Astrocyte (in vitro differentiated cells and primary cell): ENCODE data around the gene GALNT2. TPM values are rescaled to one million over a fixed set of nuclear protein-coding genes. Genes with fewer than 3 reads are reported as not detected.

Source experiments
- DNase-seq: peaks from one replicate; pipeline ENCODE4 v3.0.0-alpha.2; 2010; ENCODE audit warnings: low read depth
- FAIRE-seq: peaks from 2 replicates; lab custom pipeline; 2011; peaks lifted over from hg19 to GRCh38; lab: Jason Lieb, UNC
- H2AFZ ChIP-seq: 2 replicates; pipeline ENCODE4 v1.6.0; 2012; ENCODE audit warnings: low read depth, low read length, inconsistent platforms
- H3K27ac ChIP-seq: 2 replicates; pipeline ENCODE4 v1.5.1; 2011; ENCODE audit warnings: low read depth, low read length, inconsistent platforms
- H3K27me3 ChIP-seq: 2 replicates; pipeline ENCODE4 v1.6.0; 2011; ENCODE audit warnings: low read length, inconsistent platforms; ENCODE audit not compliant: insufficient read depth
- H3K36me3 ChIP-seq: 2 replicates; pipeline ENCODE4 v1.5.1; 2011; ENCODE audit warnings: low read length, inconsistent platforms; ENCODE audit not compliant: insufficient read depth
- H3K4me1 ChIP-seq: 2 replicates; pipeline ENCODE4 v1.5.1; 2011; ENCODE audit warnings: low read length, inconsistent platforms; ENCODE audit not compliant: insufficient read depth
- H3K4me2 ChIP-seq: 2 replicates; pipeline ENCODE4 v1.6.0; 2012; ENCODE audit warnings: low read length, inconsistent platforms
- H3K4me3 ChIP-seq: 2 replicates; pipeline ENCODE4 v1.5.1; 2011; ENCODE audit warnings: low read depth, mild to moderate bottlenecking, low read length, inconsistent platforms; ENCODE audit not compliant: insufficient read depth
- H3K79me2 ChIP-seq: 2 replicates; pipeline ENCODE4 v1.6.0; 2012; ENCODE audit warnings: mild to moderate bottlenecking, low read length, inconsistent platforms; ENCODE audit not compliant: insufficient read depth
- H3K9ac ChIP-seq: 2 replicates; pipeline ENCODE4 v1.6.0; 2012; ENCODE audit warnings: mild to moderate bottlenecking, low read length, inconsistent platforms
- H3K9me3 ChIP-seq: 2 replicates; pipeline ENCODE4 v1.5.1; 2012; ENCODE audit warnings: low read depth, mild to moderate bottlenecking, low read length, inconsistent platforms; ENCODE audit not compliant: insufficient read depth
- H4K20me1 ChIP-seq: 2 replicates; pipeline ENCODE4 v1.6.0; 2012; ENCODE audit warnings: low read length, inconsistent platforms; ENCODE audit not compliant: insufficient read depth
- H3K27ac Mint-ChIP-seq: one replicate; pipeline ENCODE4 v1.8.0; 2021; ENCODE audit warnings: mild to moderate bottlenecking, mixed read lengths; ENCODE audit not compliant: unreplicated experiment
- H3K27me3 Mint-ChIP-seq: one replicate; pipeline ENCODE4 v1.8.0; 2021; ENCODE audit warnings: low read depth, mixed read lengths; ENCODE audit not compliant: unreplicated experiment
- H3K36me3 Mint-ChIP-seq: one replicate; pipeline ENCODE4 v1.8.0; 2021; ENCODE audit warnings: low read depth, mixed read lengths; ENCODE audit not compliant: unreplicated experiment
- H3K4me1 Mint-ChIP-seq: one replicate; pipeline ENCODE4 v1.8.0; 2021; ENCODE audit warnings: low read depth, mixed read lengths; ENCODE audit not compliant: unreplicated experiment
- H3K4me3 Mint-ChIP-seq: one replicate; pipeline ENCODE4 v1.8.0; 2021; ENCODE audit warnings: mild to moderate bottlenecking, moderate library complexity, mixed read lengths; ENCODE audit not compliant: unreplicated experiment
- H3K9me3 Mint-ChIP-seq: one replicate; pipeline ENCODE4 v1.8.0; 2021; ENCODE audit warnings: mild to moderate bottlenecking, mixed read lengths; ENCODE audit not compliant: unreplicated experiment
- CTCF ChIP-seq: IDR thresholded peaks from 2 replicates; pipeline ENCODE4 v1.5.1; 2011; ENCODE audit warnings: low read depth, mild to moderate bottlenecking, inconsistent platforms, low read length, moderate library complexity; ENCODE audit not compliant: insufficient read depth
- EZH2 ChIP-seq: IDR thresholded peaks from 2 replicates; pipeline ENCODE4 v1.6.1; 2012; ENCODE audit warnings: mild to moderate bottlenecking, low read length, inconsistent platforms; ENCODE audit not compliant: insufficient read depth
- total RNA-seq: library from RNA; stranded (reverse); gene quantifications from 2 replicates; pipeline ENCODE4 v1.2.1, GENCODE V29; 2021

GALNT2 gene
- total RNA-seq, 1 donor from 2014 or later, result 507 TPM

- H3K27ac ChIP-seq, result no peak overlapping the region
- no peak overlapping the region for H3K4me3 ChIP-seq
- no peak for TF ChIP-seq CTCF
- no peak for TF ChIP-seq EZH2
- H3K27me3 ChIP-seq, result peaks cover 2% of the 10 kb centered on the region
- no peaks in the 10 kb centered on the region for H4K20me1 ChIP-seq
- H3K27me3 Mint-ChIP-seq, result peaks cover 8% of the 10 kb centered on the region
- H3K36me3 ChIP-seq, result no peaks in the 10 kb centered on the region
- H3K27ac Mint-ChIP-seq, result no peak overlapping the region
- H3K4me1 Mint-ChIP-seq, result peaks cover 21% of the 10 kb centered on the region
- peak; percentile 39 for DNase-seq
- no peaks in the 10 kb centered on the region for H3K79me2 ChIP-seq
- no peak overlapping the region for H3K4me3 Mint-ChIP-seq
- H3K9ac ChIP-seq, result no peak overlapping the region
- no peak overlapping the region for H2AFZ ChIP-seq
- no peaks in the 10 kb centered on the region for H3K9me3 Mint-ChIP-seq
- no peak for FAIRE-seq
- H3K9me3 ChIP-seq, result no peaks in the 10 kb centered on the region
- H3K4me2 ChIP-seq, result peak overlapping the region; percentile 30
- peaks cover 15% of the 10 kb centered on the region for H3K4me1 ChIP-seq
- no peaks in the 10 kb centered on the region for H3K36me3 Mint-ChIP-seq
Measured at GRCh38 chr1:230307213-230307612, 240.2 kb downstream of the GALNT2 start.

GRCh38 chr1:230308039-230308438 is 241.0 kb downstream of the GALNT2 start:
- Histone ChIP-seq H3K36me3 (no peaks in the 10 kb centered on the region), H3K4me2 (peak overlapping the region; percentile 30), H2AFZ (no peak overlapping the region), H4K20me1 (no peaks in the 10 kb centered on the region), H3K27ac (no peak overlapping the region), H3K9ac (no peak overlapping the region), H3K79me2 (no peaks in the 10 kb centered on the region), H3K4me3 (no peak overlapping the region), H3K4me1 (peaks cover 15% of the 10 kb centered on the region), H3K9me3 (no peaks in the 10 kb centered on the region), H3K27me3 (peaks cover 2% of the 10 kb centered on the region)
- Mint-ChIP-seq H3K27ac (no peak overlapping the region), H3K9me3 (no peaks in the 10 kb centered on the region), H3K36me3 (no peaks in the 10 kb centered on the region), H3K4me3 (no peak overlapping the region), H3K4me1 (peaks cover 21% of the 10 kb centered on the region), H3K27me3 (peaks cover 6% of the 10 kb centered on the region)
- FAIRE-seq (no peak), DNase-seq (peak; percentile 94)
- TF ChIP-seq EZH2, result no peak
- no peak for TF ChIP-seq CTCF

- H3K4me2 ChIP-seq, result no peak overlapping the region
- no peak overlapping the region for H2AFZ ChIP-seq
- H3K36me3 Mint-ChIP-seq, result no peaks in the 10 kb centered on the region
- no peaks in the 10 kb centered on the region for H4K20me1 ChIP-seq
- H3K4me1 ChIP-seq, result peaks cover 15% of the 10 kb centered on the region
- H3K36me3 ChIP-seq, result no peaks in the 10 kb centered on the region
- FAIRE-seq, result no peak
- no peak overlapping the region for H3K9ac ChIP-seq
- H3K79me2 ChIP-seq, result no peaks in the 10 kb centered on the region
- H3K27ac Mint-ChIP-seq, result no peak overlapping the region
- DNase-seq, result no peak
- H3K4me3 Mint-ChIP-seq, result no peak overlapping the region
- H3K9me3 ChIP-seq, result no peaks in the 10 kb centered on the region
- H3K4me1 Mint-ChIP-seq, result peaks cover 15% of the 10 kb centered on the region
- peaks cover 2% of the 10 kb centered on the region for H3K27me3 ChIP-seq
- TF ChIP-seq CTCF, result no peak
- TF ChIP-seq EZH2, result no peak
- peaks cover 6% of the 10 kb centered on the region for H3K27me3 Mint-ChIP-seq
- H3K4me3 ChIP-seq, result no peak overlapping the region
- no peak overlapping the region for H3K27ac ChIP-seq
- no peaks in the 10 kb centered on the region for H3K9me3 Mint-ChIP-seq
Measured at GRCh38 chr1:230308821-230309220, 241.8 kb downstream of the GALNT2 start.
